HG03432 (cell line): ENCODE results near the gene MCEMP1.

Source experiments
- ATAC-seq: cut with Tn5 transposase; IDR thresholded peaks from one replicate; pipeline ENCODE4 v1.9.1; 2021; ENCODE audit warnings: mild to moderate bottlenecking, moderate library complexity; ENCODE audit not compliant: unreplicated experiment

The MCEMP1 gene

GRCh38 chr19:7692417-7693088 lies 15.7 kb downstream of the MCEMP1 start:
- no peak for ATAC-seq

- ATAC-seq = no peak
Observed at GRCh38 chr19:7694499-7694898, 17.6 kb downstream of the MCEMP1 start.

GRCh38 chr19:7697721-7698287 lies 20.9 kb downstream of the MCEMP1 start:
- no peak for ATAC-seq

- ATAC-seq = no peak
Observed at GRCh38 chr19:7698583-7698982, 21.7 kb downstream of the MCEMP1 start.

- no peak for ATAC-seq
Observed at GRCh38 chr19:7699003-7699402, 22.1 kb downstream of the MCEMP1 start.

GRCh38 chr19:7699417-7700401 lies 22.8 kb downstream of the MCEMP1 start:
- no peak for ATAC-seq

GRCh38 chr19:7701049-7701653 lies 24.3 kb downstream of the MCEMP1 start:
- no peak for ATAC-seq

GRCh38 chr19:7701654-7702457 lies 25.0 kb downstream of the MCEMP1 start, which contains the start of gene FCER2:
TSS of gene FCER2 (minus strand) at chr19:7702131. CDS start at chr19:7699760, 2,371 bp downstream.
- ATAC-seq = peak; percentile 48

GRCh38 chr19:7703332-7703731 lies 26.4 kb downstream of the MCEMP1 start:
- no peak for ATAC-seq

- no peak for ATAC-seq
Observed at GRCh38 chr19:7704280-7705060, 27.6 kb downstream of the MCEMP1 start.

GRCh38 chr19:7705387-7706187 lies 28.7 kb downstream of the MCEMP1 start:
- peak; percentile 47 for ATAC-seq

- no peak for ATAC-seq
Observed at GRCh38 chr19:7706188-7706954, 29.5 kb downstream of the MCEMP1 start.

- no peak for ATAC-seq
Observed at GRCh38 chr19:7706955-7707456, 30.1 kb downstream of the MCEMP1 start.

GRCh38 chr19:7709932-7710460 lies 33.1 kb downstream of the MCEMP1 start:
- ATAC-seq = no peak

- no peak for ATAC-seq
Observed at GRCh38 chr19:7710616-7711015, 33.7 kb downstream of the MCEMP1 start.

- ATAC-seq = no peak
Observed at GRCh38 chr19:7715671-7716070, 38.8 kb downstream of the MCEMP1 start.

- no peak for ATAC-seq
Observed at GRCh38 chr19:7716762-7717161, 39.9 kb downstream of the MCEMP1 start.
